ENCODE data around the gene PKMYT1. TPM values are rescaled to one million over a fixed set of nuclear protein-coding genes. Genes with fewer than 3 reads are reported as not detected.

Gene PKMYT1
- 0.28 and 0.46 TPM in 2 replicates for total RNA-seq

DNA sequence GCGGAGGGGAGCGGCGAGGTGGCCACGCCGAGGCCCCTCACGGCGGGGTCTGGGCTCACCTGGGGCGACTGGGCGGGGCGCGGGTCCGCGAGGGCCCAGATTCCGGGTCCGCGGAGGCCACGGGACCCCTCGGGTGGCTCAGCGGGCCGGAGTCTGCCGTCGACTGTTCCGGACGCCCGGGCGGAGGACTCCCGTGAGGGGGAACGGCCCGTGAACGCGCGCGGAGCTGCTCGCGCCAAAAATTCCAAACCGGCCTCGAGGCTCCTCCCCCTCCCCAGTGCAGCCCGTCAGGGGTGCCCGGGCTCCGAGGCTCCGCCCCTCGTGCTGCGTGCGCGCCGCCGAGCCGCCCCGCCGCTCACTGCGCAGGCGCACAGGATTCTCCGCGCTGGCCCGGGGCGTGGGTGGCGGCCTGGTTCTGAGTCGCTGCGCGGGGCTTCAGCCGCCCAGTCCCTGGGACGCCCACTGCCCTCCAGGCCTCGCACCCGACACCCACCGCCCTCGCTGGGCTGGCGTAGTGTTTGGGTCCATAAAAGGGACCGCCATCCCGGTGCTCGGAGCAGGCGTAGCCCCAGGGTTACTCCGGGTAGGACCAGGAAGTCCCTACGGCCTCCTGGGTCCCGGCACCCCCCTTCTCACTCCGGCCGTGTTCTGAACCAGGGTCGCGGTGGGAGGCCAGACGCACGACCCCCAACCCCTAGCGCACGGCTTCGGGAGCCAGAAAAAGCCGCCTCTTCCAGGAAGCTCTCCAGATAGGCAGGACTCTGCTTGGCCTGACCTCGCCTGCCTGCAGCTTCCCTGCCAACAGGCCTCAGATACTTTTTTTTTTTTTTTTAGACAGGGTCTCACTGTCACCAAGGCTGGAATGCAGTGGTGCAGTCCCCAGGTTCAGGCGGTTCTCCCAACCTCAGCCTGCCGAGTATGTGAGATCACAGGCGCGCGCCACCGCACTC, at the start of gene PKMYT1:
Gene PKMYT1 (minus strand): TSS at position 220 of the 950 bp plus-strand sequence. CDS start 789 bp downstream, outside the sequence.

GRCh38 chr16:3023669-3024478, 43.6 kb upstream of the PKMYT1 start, which contains the start of the genes HCFC1R1 and THOC6:
Gene HCFC1R1, minus strand, starts transcription at chr16:3023942. Its CDS starts 1 bp downstream, at chr16:3023941.
Gene THOC6, plus strand, starts transcription at chr16:3024035. Its CDS starts 292 bp downstream, at chr16:3024327.

DNA sequence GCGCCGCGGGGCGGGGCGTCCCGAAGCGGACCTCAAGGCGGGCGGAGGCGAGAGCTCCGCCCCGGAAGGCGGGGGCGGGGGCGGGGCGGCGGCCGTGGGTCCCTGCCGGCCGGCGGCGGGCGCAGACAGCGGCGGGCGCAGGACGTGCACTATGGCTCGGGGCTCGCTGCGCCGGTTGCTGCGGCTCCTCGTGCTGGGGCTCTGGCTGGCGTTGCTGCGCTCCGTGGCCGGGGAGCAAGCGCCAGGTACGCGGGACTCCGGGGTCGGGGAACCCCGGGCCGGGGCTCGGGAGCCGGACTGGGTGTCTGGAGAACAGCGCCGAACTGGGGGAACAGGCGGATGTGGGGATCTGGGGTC, 40.0 kb upstream of the PKMYT1 start, which contains the start of gene TNFRSF12A:
Gene TNFRSF12A (plus strand): TSS at position 122 of the 357 bp plus-strand sequence. CDS start 30 bp downstream, at position 152.

GRCh38 chr16:3017794-3018506, 37.7 kb upstream of the PKMYT1 start, which contains the start of gene CLDN6:
Gene CLDN6, minus strand, starts transcription at chr16:3018183. Its CDS starts 2,162 bp downstream, at chr16:3016021.

GRCh38 chr16:3012828-3013420, 32.7 kb upstream of the PKMYT1 start, which contains the start of gene CLDN9:
Gene CLDN9, plus strand, starts transcription at chr16:3012923. Its CDS starts 440 bp downstream, at chr16:3013363.

DNA sequence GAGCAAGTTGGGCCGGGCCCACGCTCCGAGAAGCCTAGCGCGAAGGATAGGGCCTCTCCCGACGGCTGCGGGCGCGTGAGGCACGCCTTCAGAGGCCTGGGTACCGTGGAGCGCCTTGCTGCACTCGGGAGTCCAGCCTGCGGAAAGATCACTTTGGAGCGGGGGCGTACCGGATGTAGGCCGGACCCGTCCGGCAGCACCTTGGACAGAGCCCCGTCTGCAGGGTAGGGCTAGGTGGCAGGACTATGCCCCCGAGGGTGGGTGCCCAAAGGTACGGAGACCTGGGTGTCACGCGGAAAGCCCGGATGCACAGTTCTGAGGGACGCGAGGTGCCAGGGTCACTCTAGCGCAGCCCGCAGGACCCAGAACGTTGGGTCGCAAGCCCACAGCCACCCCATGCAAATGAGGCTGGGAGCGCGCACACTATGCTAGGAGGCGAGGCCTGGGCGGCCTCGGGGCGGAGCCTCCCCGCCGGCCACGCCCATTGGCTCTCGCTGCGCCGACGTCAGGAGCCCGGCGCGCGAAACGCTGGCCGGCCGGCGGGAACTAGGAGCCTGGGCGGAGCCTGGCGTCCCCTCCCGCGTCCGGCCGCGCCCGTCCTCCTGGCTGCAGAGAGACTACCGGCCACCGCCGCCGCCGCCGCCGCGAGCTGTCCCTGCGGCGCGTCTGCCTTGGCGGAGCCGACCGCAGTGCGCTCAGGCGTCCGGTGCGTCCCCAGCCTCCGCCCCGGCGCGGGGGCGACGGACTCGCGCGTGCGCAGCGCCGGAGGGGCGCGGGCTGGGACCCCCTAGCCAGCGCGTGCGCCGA, 11.3 kb downstream of the PKMYT1 start, which contains the start of gene PAQR4:
Gene PAQR4 (plus strand): TSS at position 611 of the 807 bp plus-strand sequence. CDS start 327 bp downstream, outside the sequence.

GRCh38 chr16:2963723-2964474, 16.3 kb downstream of the PKMYT1 start, which contains the start of gene KREMEN2:
Gene KREMEN2, plus strand, starts transcription at chr16:2964275. Its CDS starts 246 bp downstream, at chr16:2964521.

Other genes starting within 250 kb of the PKMYT1 start
- gene SRRM2, start 227.8 kb downstream of the PKMYT1 start, total RNA-seq: 29.7 and 50.2 TPM in 2 replicates
- 507 and 710 TPM in 2 replicates for gene ELOB, start 203.2 kb downstream of the PKMYT1 start, total RNA-seq
- gene PRSS33, start 192.9 kb downstream of the PKMYT1 start, total RNA-seq: not detected in 2 replicates
- gene PRSS41, start 182.0 kb downstream of the PKMYT1 start, total RNA-seq: not detected in 2 replicates
- 0.55 TPM in 1 of 2 replicates, not detected in the other for gene PRSS21, start 163.2 kb downstream of the PKMYT1 start, total RNA-seq
- gene ZG16B, start 150.1 kb downstream of the PKMYT1 start, total RNA-seq: 0.18 and 1.3 TPM in 2 replicates
- gene PRSS22, start 122.3 kb downstream of the PKMYT1 start, total RNA-seq: not detected in 2 replicates
- 72.2 and 88.2 TPM in 2 replicates for gene FLYWCH2, start 97.2 kb downstream of the PKMYT1 start, total RNA-seq
- 36.4 and 42.5 TPM in 2 replicates for gene FLYWCH1, start 68.5 kb downstream of the PKMYT1 start, total RNA-seq
- gene KREMEN2, start 16.2 kb downstream of the PKMYT1 start, total RNA-seq: not detected in 2 replicates
- 0.55 and 0.85 TPM in 2 replicates for gene PAQR4, start 11.1 kb downstream of the PKMYT1 start, total RNA-seq
- gene CLDN9, start 32.5 kb upstream of the PKMYT1 start, total RNA-seq: not detected in 2 replicates
- gene CLDN6, start 37.7 kb upstream of the PKMYT1 start, total RNA-seq: not detected in 2 replicates
- 99.8 and 151 TPM in 2 replicates for gene TNFRSF12A, start 39.9 kb upstream of the PKMYT1 start, total RNA-seq
- 19.9 and 26.3 TPM in 2 replicates for gene HCFC1R1, start 43.5 kb upstream of the PKMYT1 start, total RNA-seq
- 22.9 and 29.1 TPM in 2 replicates for gene THOC6, start 43.6 kb upstream of the PKMYT1 start, total RNA-seq
- under 0.01 and 0.37 TPM in 2 replicates for gene BICDL2, start 56.5 kb upstream of the PKMYT1 start, total RNA-seq
- under 0.01 TPM in 1 of 2 replicates, not detected in the other for gene MMP25, start 66.1 kb upstream of the PKMYT1 start, total RNA-seq
- 2.1 and 8.2 TPM in 2 replicates for gene IL32, start 85.2 kb upstream of the PKMYT1 start, total RNA-seq
- gene ZSCAN10, start 118.8 kb upstream of the PKMYT1 start, total RNA-seq: not detected in 2 replicates
- gene ZNF205, start 132.1 kb upstream of the PKMYT1 start, total RNA-seq: 11.8 and 12.8 TPM in 2 replicates
- 2.6 and 3.5 TPM in 2 replicates for gene ZNF213, start 154.6 kb upstream of the PKMYT1 start, total RNA-seq
- not detected in 2 replicates for gene OR1F1, start 207.8 kb upstream of the PKMYT1 start, total RNA-seq